Naive B cell (primary cell): Measurements from ENCODE around the gene WAS. TPM values are rescaled to one million over a fixed set of nuclear protein-coding genes. Genes with fewer than 3 reads are reported as not detected.
"Not testable (repeated sequence)": the region's sequence is repeated elsewhere in the genome, so short reads cannot be mapped to it uniquely, and the experiment has no call there.

Experiments used
- ATAC-seq, 2 donors: fragments of 150-1000 bp; cut with Tn5 transposase; 2 replicates each; pipeline ENCODE4 v1.10.0; 2021; ENCODE audit warnings: low read depth in 2 of 2, mild to moderate bottlenecking in 2 of 2, moderate library complexity in 2 of 2
- DNase-seq: peaks from one replicate; pipeline ENCODE4 v3.0.0; 2022
- H3K27ac Mint-ChIP-seq, 6 donors: one replicate each; pipeline ENCODE4 v1.8.0; 2020 to 2022; ENCODE audit warnings: mild to moderate bottlenecking in 6 of 6, mixed read lengths in 6 of 6, moderate library complexity in 5 of 6, inconsistent platforms in 2 of 6
- H3K27me3 Mint-ChIP-seq, 3 donors: one replicate each; pipeline ENCODE4 v1.8.0; 2021 to 2022; ENCODE audit warnings: mixed read lengths in 3 of 3, mild to moderate bottlenecking in 1 of 3
- H3K36me3 Mint-ChIP-seq, 2 donors: one replicate each; pipeline ENCODE4 v1.8.0; 2020 to 2022; ENCODE audit warnings: mixed read lengths in 2 of 2, inconsistent platforms in 1 of 2, mild to moderate bottlenecking in 1 of 2
- H3K4me1 Mint-ChIP-seq, 3 donors: one replicate each; pipeline ENCODE4 v1.8.0; 2020 to 2022; ENCODE audit warnings: mixed read lengths in 3 of 3, inconsistent platforms in 1 of 3, mild to moderate bottlenecking in 1 of 3, moderate library complexity in 1 of 3
- H3K4me3 Mint-ChIP-seq, 8 donors: one replicate each; pipeline ENCODE4 v1.8.0; 2020 to 2022; ENCODE audit warnings: mild to moderate bottlenecking in 8 of 8, mixed read lengths in 8 of 8, moderate library complexity in 8 of 8, inconsistent platforms in 2 of 8
- H3K9me3 Mint-ChIP-seq, 7 donors: one replicate each; pipeline ENCODE4 v1.8.0; 2020 to 2022; ENCODE audit warnings: mixed read lengths in 7 of 7, mild to moderate bottlenecking in 5 of 7, inconsistent platforms in 2 of 7, moderate library complexity in 1 of 7
- polyA plus RNA-seq, 6 donors: library from polyadenylated mRNA; unstranded; fragments of 300-500 nt; fragmentation: Illumina TruSeq; gene quantifications; one replicate each; pipeline ENCODE4 v1.2.3, GENCODE V29; 2021; ENCODE audit warnings: low read depth in 6 of 6

WAS gene
- polyA plus RNA-seq, 6 donors from 2014 or later: 12.7 to 27.8 (median 19.4) TPM

DNA sequence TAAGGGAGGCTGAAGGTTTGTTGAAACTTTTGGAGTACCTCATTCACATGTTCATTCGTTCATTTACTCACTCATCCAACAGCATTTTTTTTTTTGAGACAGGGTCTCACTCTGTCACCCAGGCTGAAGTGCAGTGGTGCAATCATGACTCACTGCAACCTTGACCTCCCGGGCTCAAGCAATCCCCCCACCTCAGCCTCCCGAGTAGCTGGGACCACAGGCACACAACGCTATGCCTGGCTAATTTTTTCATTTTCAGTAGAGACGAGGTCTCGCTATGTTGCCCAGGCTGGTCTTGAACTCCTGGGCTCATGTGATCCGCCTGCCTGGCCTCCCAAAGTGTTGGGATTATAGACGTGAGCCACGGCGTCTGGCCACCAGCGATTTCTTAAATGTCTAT, 15.4 kb upstream of the WAS start:
- H3K27me3 Mint-ChIP-seq, H3K27ac Mint-ChIP-seq, H3K36me3 Mint-ChIP-seq, H3K9me3 Mint-ChIP-seq, H3K4me3 Mint-ChIP-seq, ATAC-seq, H3K4me1 Mint-ChIP-seq, DNase-seq: not testable (repeated sequence)

GRCh38 chrX:48676106-48676892, 7.3 kb upstream of the WAS start:
- H3K9me3 Mint-ChIP-seq: peaks cover 0 to 1% (median 0%) of the 10 kb centered on the region in 7 donors
- peak; percentile 91 for ATAC-seq
- H3K4me1 Mint-ChIP-seq: peaks cover 10 to 33% (median 20%) of the 10 kb centered on the region in 3 donors
- no peaks in the 10 kb centered on the region for H3K27me3 Mint-ChIP-seq
- peak; percentile 86 for DNase-seq
- H3K27ac Mint-ChIP-seq: peak overlapping the region; percentile 80 to 98 (median 94)
- no peaks in the 10 kb centered on the region for H3K36me3 Mint-ChIP-seq
- H3K4me3 Mint-ChIP-seq: peak overlapping the region; percentile 83 to 96 (median 95)

- DNase-seq: no peak
- Mint-ChIP-seq H3K4me3 (peak overlapping the region; percentile 83 to 96 (median 90)), H3K9me3 (peaks cover 0 to 1% (median 0%) of the 10 kb centered on the region in 7 donors), H3K36me3 (no peaks in the 10 kb centered on the region), H3K4me1 (peaks cover 10 to 33% (median 20%) of the 10 kb centered on the region in 3 donors), H3K27ac (peak overlapping the region in 4 of 6 donors; percentile 56 to 94 (median 90)), H3K27me3 (no peaks in the 10 kb centered on the region)
- peak in 1 of 2 donors; percentile 4 for ATAC-seq
These were observed 6.7 kb upstream of the WAS start for GRCh38 chrX:48676893-48677270.

- no peaks in the 10 kb centered on the region for H3K9me3 Mint-ChIP-seq
- H3K27ac Mint-ChIP-seq: peak overlapping the region in 3 of 6 donors; percentile 87 to 94 (median 93)
- peak overlapping the region; percentile 83 to 96 (median 90) for H3K4me3 Mint-ChIP-seq
- no peak for ATAC-seq
- no peak for DNase-seq
- peaks cover 15 to 33% (median 20%) of the 10 kb centered on the region in 3 donors for H3K4me1 Mint-ChIP-seq
- no peaks in the 10 kb centered on the region for H3K27me3 Mint-ChIP-seq
- no peaks in the 10 kb centered on the region for H3K36me3 Mint-ChIP-seq
These were observed 6.1 kb upstream of the WAS start for GRCh38 chrX:48677516-48677915.

- not testable (repeated sequence) for DNase-seq, H3K36me3 Mint-ChIP-seq, H3K9me3 Mint-ChIP-seq, H3K27me3 Mint-ChIP-seq, ATAC-seq
- Mint-ChIP-seq H3K4me1 (peaks cover 39 to 59% (median 41%) of the 10 kb centered on the region in 3 donors), H3K4me3 (peak overlapping the region in 3 of 8 donors; percentile 69 to 80 (median 71)), H3K27ac (peak overlapping the region in 1 of 6 donors; percentile 30)
These were observed 3.1 kb upstream of the WAS start for GRCh38 chrX:48680467-48680866.

DNA sequence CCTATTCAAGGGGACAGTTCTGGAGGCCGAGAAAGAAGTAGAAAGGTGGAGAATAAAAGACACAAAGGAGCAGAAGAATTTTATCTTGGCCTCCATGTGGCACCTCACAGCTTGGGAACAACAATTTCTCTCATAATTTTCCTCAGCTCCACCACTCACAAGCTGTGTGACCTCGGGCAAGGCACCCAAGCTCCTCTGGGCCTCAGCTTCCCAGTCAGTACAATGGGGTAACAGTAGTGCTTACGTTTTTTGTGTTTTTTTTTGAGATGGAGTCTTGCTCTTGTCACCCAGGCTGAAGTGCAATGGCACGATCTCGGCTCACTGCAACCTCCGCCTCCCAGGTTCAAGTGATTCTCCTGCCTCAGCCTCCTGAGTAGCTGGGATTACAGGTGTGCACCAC, 2.7 kb upstream of the WAS start:
- not testable (repeated sequence) for H3K27me3 Mint-ChIP-seq, DNase-seq, H3K36me3 Mint-ChIP-seq, H3K9me3 Mint-ChIP-seq, ATAC-seq
- Mint-ChIP-seq H3K27ac (peak overlapping the region in 1 of 6 donors; percentile 15), H3K4me3 (peak overlapping the region in 2 of 8 donors; percentile 71 to 80), H3K4me1 (peaks cover 43 to 58% (median 44%) of the 10 kb centered on the region in 3 donors)

GRCh38 chrX:48681539-48682183, 1.9 kb upstream of the WAS start:
- ATAC-seq: no peak
- Mint-ChIP-seq H3K27me3 (no peaks in the 10 kb centered on the region), H3K36me3 (peaks cover 0 to 11% of the 10 kb centered on the region in 2 donors), H3K4me3 (peak overlapping the region in 3 of 8 donors; percentile 36 to 97 (median 72)), H3K27ac (peak overlapping the region in 1 of 6 donors; percentile 29), H3K9me3 (peaks cover 0 to 4% (median 0%) of the 10 kb centered on the region in 7 donors), H3K4me1 (peaks cover 47 to 64% (median 51%) of the 10 kb centered on the region in 3 donors)
- DNase-seq: no peak

DNA sequence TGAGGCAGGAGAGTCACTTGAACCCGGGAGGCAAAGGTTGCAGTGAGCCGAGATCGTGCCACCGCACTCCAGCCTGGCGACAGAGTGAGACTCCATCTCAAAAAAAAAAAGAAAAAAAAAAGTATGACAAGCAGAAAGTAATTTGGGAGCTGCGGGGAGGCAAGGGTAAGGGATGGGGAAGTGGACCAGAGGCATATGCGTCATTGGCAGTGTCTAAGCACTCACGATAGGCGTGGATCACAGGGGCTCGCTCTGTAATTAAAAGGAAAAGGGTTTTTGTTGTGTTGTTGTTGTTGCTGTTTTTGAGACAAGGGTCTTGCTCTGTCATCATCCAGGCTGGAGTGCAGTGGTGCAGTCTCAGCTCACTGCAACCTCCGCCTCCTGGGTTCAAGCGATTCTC, 804 bp upstream of the WAS start:
- H3K27me3 Mint-ChIP-seq, ATAC-seq, H3K9me3 Mint-ChIP-seq, DNase-seq: not testable (repeated sequence)
- peaks cover 48 to 59% (median 51%) of the 10 kb centered on the region in 3 donors for H3K4me1 Mint-ChIP-seq
- peaks cover 0 to 22% of the 10 kb centered on the region in 2 donors for H3K36me3 Mint-ChIP-seq
- H3K27ac Mint-ChIP-seq: peak overlapping the region in 2 of 6 donors; percentile 87 to 97
- H3K4me3 Mint-ChIP-seq: peak overlapping the region in 7 of 8 donors; percentile 79 to 98 (median 94)

GRCh38 chrX:48684134-48684533, 535 bp downstream of the WAS start:
- peak overlapping the region; percentile 87 to 98 (median 94) for H3K4me3 Mint-ChIP-seq
- no peak for ATAC-seq
- H3K27me3 Mint-ChIP-seq: no peaks in the 10 kb centered on the region
- peaks cover 0 to 22% of the 10 kb centered on the region in 2 donors for H3K36me3 Mint-ChIP-seq
- peak overlapping the region; percentile 87 to 97 (median 90) for H3K27ac Mint-ChIP-seq
- peaks cover 0 to 4% (median 0%) of the 10 kb centered on the region in 7 donors for H3K9me3 Mint-ChIP-seq
- DNase-seq: no peak
- H3K4me1 Mint-ChIP-seq: peaks cover 48 to 60% (median 51%) of the 10 kb centered on the region in 3 donors

- peaks cover 0 to 22% of the 10 kb centered on the region in 2 donors for H3K36me3 Mint-ChIP-seq
- no peaks in the 10 kb centered on the region for H3K27me3 Mint-ChIP-seq
- DNase-seq (no peak), ATAC-seq (no peak)
- H3K27ac Mint-ChIP-seq: peak overlapping the region in 4 of 6 donors; percentile 24 to 87 (median 44)
- H3K9me3 Mint-ChIP-seq: peaks cover 0 to 4% (median 0%) of the 10 kb centered on the region in 7 donors
- peak overlapping the region in 6 of 8 donors; percentile 25 to 98 (median 90) for H3K4me3 Mint-ChIP-seq
- peaks cover 45 to 55% (median 51%) of the 10 kb centered on the region in 3 donors for H3K4me1 Mint-ChIP-seq
These were observed 1.8 kb downstream of the WAS start for GRCh38 chrX:48685416-48685815.

DNA sequence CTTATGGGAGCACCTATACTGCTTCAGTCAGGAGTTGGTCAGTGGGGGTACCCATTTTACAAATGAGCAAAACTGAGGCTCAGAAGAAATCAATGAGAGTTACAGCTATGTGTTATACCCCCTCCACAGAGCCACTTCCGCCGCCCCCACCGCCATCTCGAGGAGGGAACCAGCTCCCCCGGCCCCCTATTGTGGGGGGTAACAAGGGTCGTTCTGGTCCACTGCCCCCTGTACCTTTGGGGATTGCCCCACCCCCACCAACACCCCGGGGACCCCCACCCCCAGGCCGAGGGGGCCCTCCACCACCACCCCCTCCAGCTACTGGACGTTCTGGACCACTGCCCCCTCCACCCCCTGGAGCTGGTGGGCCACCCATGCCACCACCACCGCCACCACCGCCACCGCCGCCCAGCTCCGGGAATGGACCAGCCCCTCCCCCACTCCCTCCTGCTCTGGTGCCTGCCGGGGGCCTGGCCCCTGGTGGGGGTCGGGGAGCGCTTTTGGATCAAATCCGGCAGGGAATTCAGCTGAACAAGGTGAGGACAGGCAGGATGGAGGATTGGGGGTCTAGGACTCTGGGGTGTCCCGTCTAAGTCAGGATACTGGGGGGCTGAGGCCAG, 5.0 kb downstream of the WAS start:
- no peak overlapping the region for H3K4me3 Mint-ChIP-seq
- no peak for ATAC-seq
- peak overlapping the region in 1 of 6 donors; percentile 29 for H3K27ac Mint-ChIP-seq

DNA sequence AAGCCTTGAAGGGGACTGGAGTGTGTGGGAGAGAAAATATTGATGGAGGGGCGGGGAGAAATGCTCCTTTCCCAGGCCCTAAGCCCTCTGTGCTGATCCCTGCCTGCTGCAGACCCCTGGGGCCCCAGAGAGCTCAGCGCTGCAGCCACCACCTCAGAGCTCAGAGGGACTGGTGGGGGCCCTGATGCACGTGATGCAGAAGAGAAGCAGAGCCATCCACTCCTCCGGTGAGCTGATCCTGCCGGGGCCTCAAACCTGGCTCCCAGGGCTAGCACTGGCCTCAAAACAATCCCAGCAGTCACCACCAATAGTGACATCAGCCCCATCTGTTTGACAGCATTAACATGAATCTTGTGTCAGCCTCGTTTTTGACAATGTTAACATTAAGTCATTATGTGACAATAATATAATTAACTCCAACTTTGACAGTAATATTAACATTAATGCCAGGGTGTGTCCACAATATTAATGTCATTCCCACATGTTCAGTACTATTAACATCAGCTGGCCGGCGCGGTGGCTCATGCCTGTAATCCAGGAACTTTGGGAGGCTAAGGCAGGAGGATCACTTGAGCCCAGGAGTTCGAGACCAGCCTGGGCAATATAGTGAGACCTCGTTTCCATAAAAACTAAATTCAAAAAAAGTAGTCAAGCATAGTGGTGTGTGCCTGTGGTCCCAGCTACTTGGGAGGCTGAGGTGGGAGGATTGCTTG, 5.8 kb downstream of the WAS start:
- no peaks in the 10 kb centered on the region for H3K27me3 Mint-ChIP-seq
- DNase-seq (no peak), ATAC-seq (no peak)
- H3K27ac Mint-ChIP-seq: peak overlapping the region in 1 of 6 donors; percentile 29
- H3K4me3 Mint-ChIP-seq: no peak overlapping the region
- peaks cover 32 to 33% (median 33%) of the 10 kb centered on the region in 3 donors for H3K4me1 Mint-ChIP-seq
- H3K36me3 Mint-ChIP-seq: peaks cover 0 to 32% of the 10 kb centered on the region in 2 donors
- H3K9me3 Mint-ChIP-seq: peaks cover 0 to 4% (median 0%) of the 10 kb centered on the region in 7 donors

More for the DNA sequence above, 5.0 kb downstream of the WAS start:
- H3K4me1 Mint-ChIP-seq: peaks cover 39 to 41% (median 40%) of the 10 kb centered on the region in 3 donors
- H3K27me3 Mint-ChIP-seq: no peaks in the 10 kb centered on the region
- DNase-seq: no peak
- H3K9me3 Mint-ChIP-seq: peaks cover 0 to 4% (median 0%) of the 10 kb centered on the region in 7 donors
- H3K36me3 Mint-ChIP-seq: peaks cover 0 to 32% of the 10 kb centered on the region in 2 donors
